ENCODE results near the gene ZNRF3.
A peak's percentile ranks its signal among the peaks of the same experiment; 100 is the strongest.
"Not testable (repeated sequence)": the region's sequence is repeated elsewhere in the genome, so short reads cannot be mapped to it uniquely, and the experiment has no call there.

Gene ZNRF3

DNA sequence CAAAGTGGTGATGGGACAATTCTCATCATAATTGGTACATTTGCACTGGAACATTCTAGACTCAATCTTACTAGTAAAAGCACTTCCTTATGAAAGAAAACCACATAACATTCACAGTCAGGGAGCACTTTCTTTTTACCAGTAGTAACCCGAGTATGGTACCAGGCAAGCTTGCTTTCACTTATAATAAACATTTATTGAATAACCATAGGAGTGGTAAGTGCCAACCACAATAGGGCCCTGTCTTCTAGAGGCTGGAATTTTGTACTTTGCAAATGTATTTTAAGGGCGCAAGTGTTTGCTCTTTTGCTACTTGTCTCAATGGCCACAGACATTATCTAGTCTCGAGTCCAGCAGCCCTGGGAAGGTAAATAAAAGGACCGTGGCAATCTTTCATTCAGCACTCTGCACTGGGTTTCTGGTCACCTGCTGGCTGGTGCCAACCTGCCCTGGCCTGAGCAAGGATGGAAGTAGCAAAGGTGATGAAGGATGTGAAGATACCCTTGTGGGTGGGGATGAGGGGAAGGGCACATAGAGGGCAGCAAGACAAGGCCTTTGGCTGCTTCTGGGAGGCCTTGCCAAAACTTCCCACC is 154.1 kb downstream of the ZNRF3 start:
- DNase-seq (ENCODE audit: low spot score), result no peak

DNA sequence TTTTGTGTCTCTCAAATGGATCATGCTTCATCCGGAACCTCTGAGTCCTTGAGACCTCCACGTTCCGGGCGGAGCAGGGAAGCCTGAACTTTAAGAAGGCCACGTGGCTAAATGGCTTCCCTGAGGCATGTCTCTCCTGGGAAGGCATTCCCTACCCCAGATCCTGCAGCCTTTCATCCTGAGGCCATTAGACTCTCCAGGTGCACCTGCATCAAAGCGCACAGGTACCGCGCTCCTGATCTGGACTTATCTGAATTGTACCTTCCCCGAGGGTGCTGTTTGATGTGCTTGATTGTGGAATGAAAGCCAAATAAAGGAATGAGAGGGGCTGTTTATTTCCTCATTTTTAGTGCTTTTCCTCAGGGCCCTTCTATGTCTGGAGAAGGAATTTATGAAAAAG is 155.8 kb downstream of the ZNRF3 start:
- no peak for DNase-seq (ENCODE audit: low spot score)

DNA sequence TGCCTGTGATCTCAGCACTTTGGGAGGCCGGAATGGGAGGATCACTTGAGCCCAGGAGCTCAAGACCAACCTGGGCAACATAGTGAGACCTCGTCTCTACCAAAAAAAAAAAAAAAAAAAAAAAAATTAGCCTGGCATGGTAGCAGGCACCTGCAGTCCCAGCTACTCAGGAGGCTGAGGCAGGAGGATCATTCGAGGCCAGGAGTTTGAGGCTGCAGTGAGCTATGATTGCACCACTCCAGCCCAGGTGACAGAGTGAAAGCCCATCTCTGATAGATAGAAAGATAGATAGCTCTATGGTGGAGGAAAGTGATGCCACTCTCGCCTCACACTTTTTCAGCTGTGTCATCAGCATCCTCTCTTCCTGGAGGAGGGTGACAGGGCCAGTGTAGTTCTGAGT is 156.3 kb downstream of the ZNRF3 start:
- not testable (repeated sequence) for DNase-seq (ENCODE audit: low spot score)

DNA sequence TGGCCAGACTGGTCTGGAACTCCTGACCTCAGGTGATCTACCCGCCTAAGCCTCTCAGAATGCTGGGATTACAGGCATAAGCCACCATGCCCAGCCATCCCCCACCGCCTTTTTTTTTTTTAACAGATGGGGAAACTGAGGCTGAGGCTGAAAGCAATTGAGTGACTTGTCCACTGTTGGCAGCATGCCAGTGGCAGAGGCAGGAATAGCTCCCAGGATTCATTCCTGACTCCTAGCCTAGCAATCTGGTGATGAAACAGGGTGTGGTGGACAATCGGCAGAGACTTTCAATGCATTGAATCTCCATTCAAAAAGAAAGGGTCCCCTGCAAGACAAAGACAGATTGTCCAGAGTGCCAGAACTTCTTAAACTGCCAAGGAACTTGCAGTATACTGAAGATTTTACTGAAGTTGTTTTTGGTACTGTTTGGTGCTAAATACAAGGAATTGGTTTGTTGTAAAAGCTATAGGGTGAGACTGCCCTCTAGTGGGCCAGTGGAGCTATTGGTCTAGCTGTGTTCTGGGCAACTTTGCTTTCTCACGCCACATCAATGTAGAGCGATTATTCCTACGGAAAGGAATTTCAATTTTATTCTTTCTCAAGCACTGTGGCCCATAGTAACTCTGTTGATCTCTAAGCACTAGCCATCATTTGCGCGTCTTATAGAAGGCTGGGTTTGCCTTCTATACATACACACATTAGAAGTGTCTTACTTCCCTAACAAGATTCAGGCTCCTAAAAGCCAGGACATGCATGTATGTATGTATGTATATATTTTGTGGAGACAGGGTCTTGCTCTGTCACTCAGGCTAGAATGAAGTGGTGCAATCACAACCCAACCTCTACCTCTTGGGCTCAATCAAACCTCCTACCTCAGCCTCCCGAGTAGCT is 157.3 kb downstream of the ZNRF3 start:
- peak; percentile 84 for DNase-seq (ENCODE audit: low spot score)

DNA sequence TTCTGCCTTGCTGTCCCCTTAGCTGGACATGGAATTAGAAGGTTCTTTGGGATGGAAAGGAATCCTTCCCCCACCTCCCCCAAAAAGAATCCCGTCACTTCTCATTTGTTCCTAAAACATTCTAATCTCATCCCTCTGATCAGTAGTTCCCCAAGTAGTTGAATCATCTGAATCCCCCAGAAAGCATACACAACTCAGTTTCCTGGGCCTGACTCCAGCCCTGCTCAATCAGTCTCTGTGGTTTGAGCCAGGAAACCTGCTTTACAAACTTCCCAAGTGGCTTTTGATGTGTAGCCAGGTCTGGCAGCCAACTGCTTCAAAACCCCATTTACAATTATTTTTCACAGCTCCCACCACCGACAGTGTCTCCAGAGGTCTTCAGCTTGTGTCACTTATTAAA is 158.0 kb downstream of the ZNRF3 start:
- DNase-seq (ENCODE audit: low spot score), result peak; percentile 25

DNA sequence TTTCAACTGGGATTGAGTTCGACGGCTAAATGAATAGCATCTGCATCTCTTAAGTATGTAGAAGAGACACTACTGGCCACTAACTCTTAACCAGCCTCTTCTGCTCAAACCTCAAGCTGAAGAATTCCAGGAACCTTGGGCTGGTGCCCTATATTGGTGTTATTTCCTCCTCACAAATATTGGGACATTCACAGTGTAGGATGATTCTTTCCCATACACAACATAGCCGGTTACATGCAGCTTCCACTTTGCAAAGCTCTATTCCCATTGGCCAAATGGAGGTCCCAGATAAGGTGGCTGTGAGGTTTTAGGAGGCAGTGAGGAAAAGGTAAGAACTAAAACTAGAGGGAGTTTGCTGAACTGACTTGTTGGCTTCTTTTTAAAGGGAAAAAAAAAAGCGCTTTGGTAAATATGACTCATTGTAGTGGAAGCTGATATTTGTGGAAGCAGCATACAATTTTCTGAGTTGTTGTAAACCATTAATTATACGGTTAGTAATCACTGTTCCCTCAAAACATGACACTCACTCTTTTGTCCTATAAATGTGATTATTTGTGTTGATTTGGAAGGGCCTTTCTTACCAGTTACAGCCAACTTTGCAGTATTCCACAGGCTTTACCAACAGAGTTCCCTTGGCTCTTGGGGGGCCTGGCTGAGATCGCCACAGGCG is 160.7 kb downstream of the ZNRF3 start:
- DNase-seq (ENCODE audit: low spot score), result peak; percentile 70

DNA sequence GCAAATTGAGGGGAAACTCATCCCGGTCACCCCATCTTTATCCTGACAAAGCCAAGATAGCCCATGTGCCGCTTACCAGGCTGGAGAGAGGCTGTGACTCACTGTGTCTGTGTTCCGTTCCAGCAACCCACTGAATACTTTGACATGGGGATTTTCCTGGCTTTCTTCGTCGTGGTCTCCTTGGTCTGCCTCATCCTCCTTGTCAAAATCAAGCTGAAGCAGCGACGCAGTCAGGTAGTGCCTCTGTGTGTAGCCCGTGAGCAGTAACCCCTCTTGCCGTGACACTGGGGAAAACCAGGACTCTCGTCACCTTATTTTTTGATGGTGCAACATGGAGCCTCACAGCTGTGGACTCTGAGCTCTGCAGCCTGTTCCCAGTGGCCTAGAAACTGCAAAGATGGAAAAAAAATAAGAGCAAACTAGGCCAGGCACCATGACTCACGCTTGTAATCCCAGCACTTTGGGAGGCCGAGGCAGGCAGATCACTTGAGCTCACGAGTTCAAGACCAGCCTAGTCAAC is 161.3 kb downstream of the ZNRF3 start:
- DNase-seq (ENCODE audit: low spot score), result peak; percentile 89

DNA sequence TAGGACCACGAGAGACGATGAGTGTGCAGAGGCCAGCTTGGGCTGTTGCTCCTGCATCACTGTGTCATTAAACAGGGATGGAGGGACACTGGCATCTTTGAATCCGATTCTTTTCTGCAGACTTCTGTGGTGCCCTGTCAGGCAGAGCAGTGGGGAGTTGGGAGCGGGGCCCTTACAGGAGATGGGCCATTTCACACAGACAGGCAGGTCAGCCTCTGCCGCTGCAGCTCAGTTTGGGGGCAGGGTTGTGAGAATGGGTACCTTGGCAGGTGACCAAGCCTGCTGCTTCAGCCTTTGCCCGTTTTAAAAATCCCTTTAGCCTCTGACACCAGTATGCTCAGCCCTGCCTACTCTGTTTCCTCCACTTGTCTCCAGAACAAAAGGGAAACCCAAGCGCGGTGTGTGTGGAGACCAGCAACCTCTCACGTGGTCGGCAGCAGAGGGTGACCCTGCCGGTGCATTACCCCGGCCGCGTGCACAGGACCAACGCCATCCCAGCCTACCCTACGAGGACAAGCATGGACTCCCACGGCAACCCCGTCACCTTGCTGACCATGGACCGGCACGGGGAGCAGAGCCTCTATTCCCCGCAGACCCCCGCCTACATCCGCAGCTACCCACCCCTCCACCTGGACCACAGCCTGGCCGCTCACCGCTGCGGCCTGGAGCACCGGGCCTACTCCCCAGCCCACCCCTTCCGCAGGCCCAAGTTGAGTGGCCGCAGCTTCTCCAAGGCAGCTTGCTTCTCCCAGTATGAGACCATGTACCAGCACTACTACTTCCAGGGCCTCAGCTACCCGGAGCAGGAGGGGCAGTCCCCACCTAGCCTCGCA is 165.7 kb downstream of the ZNRF3 start:
- DNase-seq (ENCODE audit: low spot score), result no peak

DNA sequence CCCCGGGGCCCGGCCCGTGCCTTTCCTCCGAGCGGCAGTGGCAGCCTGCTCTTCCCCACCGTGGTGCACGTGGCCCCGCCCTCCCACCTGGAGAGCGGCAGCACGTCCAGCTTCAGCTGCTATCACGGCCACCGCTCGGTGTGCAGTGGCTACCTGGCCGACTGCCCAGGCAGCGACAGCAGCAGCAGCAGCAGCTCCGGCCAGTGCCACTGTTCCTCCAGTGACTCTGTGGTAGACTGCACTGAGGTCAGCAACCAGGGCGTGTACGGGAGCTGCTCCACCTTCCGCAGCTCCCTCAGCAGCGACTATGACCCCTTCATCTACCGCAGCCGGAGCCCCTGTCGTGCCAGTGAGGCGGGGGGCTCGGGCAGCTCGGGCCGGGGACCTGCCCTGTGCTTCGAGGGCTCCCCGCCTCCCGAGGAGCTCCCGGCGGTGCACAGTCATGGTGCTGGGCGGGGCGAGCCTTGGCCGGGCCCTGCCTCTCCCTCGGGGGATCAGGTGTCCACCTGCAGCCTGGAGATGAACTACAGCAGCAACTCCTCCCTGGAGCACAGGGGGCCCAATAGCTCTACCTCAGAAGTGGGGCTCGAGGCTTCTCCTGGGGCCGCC is 166.4 kb downstream of the ZNRF3 start:
- no peak for DNase-seq (ENCODE audit: low spot score)

DNA sequence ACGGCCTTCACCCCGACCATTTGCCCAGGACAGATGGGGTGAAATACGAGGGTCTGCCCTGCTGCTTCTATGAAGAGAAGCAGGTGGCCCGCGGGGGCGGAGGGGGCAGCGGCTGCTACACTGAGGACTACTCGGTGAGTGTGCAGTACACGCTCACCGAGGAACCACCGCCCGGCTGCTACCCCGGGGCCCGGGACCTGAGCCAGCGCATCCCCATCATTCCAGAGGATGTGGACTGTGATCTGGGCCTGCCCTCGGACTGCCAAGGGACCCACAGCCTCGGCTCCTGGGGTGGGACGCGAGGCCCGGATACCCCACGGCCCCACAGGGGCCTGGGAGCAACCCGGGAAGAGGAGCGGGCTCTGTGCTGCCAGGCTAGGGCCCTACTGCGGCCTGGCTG is 167.1 kb downstream of the ZNRF3 start:
- DNase-seq (ENCODE audit: low spot score), result no peak

DNA sequence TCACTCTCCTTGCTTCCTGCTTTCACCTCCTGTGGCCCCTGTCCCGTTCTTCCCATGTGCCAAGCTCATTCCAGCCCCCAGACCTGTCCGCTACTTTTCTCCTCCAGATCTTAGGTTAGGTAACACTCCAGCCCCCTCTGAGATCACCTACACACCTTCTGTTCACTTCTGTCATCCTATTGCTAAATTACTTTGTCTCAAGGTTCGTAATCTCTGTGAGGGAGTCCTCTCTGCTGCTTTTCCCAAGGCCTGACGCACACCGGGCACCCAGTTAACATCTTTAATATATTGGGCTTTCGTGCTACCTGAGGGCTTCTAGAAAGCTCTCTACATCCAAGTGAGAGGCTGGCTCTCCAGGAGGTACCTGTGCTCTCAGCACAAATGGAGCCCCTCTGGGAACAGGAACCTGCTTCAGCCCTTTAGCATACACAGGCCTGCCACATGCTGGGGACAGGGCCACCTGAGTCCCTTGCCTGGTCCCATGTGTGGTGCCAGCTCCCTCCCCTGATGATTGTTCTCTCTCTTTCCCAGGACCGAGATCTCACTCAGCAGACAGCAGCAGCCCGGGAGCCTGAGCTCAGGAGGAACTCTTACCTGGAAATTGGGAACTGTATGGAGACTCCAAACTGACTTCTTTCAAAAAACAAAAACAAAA is 169.8 kb downstream of the ZNRF3 start:
- DNase-seq (ENCODE audit: low spot score), result no peak

DNA sequence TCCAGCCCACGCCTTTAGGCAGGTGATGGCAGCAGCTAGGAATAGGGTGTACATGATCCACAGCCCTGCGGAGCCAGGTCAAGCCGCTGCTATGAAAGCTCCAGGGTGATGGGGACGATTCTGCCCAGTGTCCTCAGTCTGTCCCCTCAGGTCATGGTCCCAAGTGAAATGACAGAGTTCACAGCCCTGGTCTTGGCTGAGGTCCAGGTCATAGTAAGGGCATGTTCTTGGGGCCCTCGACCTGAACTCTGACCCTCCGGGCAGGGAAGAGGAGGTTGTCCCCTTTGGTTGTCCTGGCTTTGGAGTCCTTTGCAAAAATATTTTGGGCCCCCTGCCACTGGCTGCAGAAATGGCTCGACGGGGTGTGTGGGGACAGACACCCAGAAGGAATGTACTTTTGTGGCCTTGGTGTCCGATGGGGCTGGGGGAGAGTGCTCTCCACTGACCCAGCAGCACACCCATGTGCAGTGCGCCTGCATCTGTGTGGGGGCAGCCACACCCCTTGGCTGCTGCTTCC is 170.9 kb downstream of the ZNRF3 start:
- no peak for DNase-seq (ENCODE audit: low spot score)

DNA sequence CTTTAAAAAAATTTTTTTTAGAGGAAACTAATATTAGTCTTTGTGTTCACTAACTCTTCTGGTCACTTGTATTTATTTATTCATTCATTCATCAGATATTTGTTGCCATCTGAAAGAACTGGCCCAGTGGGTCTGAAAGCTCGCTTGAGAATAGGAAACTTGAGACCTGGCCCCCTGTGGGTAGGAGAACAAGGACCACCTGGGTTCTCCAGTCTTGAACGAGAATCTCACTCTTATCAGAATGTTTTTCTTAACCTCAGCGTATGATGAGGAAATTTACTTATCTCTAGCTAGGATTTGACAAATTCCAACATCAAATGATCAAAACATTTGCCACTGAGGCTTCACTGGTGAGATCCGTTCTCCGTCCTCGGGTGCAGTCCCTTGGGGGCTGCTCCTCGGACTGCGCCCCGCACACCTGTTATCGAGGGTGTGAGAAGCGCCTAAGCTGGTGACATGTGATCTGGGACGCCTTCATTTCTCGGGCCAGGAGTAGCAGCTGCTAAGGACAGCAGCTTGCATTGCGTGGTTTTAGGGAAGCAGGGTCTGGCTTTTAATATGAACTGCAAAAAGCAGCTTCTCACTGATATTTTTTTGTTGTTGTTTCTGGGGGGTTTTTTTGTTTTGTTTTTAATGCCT is 171.9 kb downstream of the ZNRF3 start:
- no peak for DNase-seq (ENCODE audit: low spot score)

DNA sequence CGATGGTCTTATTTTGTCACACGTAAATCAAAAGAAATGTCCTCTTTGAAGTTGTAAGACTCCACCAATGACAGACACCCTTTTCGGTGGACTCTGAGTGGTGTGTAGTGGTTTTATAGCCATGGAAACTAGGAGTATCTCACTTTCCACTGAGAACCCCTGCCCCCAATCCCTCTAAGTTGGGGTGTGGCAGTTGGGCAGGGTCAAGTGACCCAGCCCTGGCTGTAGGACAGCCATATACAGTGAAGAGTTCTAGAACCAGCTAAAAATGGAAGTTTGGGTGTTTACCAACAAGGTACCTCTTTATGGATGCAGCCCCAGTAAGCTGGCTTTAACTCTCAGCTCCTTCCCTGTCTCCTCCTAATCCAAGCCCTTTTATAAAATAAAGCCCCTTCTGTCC is 173.1 kb downstream of the ZNRF3 start:
- DNase-seq (ENCODE audit: low spot score), result no peak

DNA sequence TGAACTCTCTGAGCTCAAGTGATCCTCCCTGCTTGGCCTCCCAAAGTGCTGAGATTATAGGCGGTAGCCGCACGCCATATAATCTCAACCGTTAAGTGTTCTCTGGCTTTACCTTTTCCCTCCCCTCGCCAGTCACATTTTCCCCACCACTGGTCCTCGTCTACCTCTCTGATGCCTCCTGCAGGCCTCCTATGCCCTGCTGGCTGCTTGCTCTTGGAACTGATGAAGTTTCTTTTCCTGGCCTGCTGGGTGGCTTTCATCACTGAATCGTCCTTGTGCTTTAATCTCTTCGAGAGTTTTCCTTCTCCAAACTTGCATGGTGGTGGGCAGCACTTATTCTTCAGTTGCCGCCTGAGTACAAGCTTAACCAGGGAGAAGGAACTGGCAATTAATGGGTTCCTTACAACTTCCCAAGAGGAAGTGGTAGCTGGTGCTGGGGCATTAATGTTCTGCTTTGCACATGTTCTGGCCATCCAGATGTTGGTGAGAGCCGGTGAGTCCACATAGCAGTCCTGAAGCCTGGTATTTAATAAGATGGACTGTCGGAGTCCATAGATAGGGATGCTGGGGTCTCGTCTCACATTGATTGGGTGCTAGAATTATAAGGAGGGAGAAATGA is 177.0 kb downstream of the ZNRF3 start:
- DNase-seq (ENCODE audit: low spot score), result no peak

DNA sequence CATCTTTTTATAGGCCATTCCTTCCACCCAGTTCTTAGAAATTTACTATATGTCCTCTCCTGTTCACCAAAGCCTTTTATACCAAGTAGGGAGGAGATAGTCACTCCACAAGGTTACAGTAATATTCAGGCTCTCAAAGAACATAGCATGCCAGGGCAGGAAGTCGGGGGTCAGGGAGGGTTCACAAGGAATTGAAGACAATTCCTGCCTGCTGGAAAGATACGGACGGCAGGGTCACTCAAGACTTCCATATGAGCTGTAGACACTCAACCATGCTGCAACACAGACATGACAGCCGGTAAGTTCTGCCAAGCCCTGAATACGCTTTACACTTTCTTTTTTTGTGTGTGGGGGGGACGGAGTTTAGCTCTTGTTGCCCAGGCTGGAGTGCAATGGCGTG is 177.6 kb downstream of the ZNRF3 start:
- DNase-seq (ENCODE audit: low spot score), result no peak

DNA sequence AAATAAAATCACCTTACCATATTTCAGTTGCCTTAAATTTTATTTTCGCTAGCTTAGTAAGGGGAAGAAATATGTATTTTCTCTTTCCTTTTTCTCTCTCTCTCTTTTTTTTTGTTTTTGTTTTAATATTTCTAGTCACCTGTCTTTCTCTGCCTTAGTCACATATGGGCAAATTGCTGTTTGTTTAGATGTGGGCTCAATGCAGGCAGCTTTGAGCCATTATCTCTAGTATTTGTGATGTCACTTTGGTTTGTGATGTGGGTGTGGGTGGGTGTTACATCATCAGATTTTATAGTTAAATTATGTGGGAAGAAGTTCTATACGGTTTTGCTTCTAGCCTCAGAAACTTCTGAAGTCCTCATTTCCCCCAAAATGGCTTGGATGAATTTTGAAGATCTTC is 178.4 kb downstream of the ZNRF3 start, which contains the start of gene C22orf31:
Gene C22orf31, minus strand, starts transcription at position 59 of the 400 bp plus-strand sequence. Its CDS starts 39 bp downstream, at position 20.
- DNase-seq (ENCODE audit: low spot score), result no peak

DNA sequence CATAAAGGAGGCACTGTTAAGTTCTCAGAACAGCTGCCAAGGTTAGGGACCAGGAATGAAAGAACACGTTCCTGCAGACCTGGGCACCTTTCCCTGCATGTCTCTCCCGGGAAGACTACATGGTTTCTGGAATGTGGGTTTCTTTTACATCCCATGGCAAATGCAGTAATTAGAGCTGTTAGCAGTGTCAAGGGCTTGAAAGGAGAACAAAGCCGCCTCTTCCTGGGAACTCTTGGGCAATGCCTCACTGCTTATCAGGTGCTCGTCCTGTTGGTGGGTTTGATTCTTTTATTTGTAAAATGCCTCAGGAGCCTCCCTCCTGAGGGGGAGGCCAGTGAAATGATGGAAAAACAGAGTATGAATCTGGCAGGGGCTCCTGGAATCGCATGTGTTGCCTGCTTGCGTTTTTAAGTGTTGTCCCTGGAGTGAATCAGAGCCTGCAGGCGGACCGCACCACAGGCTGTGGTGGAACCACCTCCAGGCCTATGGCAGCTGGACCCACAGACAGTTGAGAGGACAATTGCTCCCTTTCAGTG is 179.0 kb downstream of the ZNRF3 start:
- no peak for DNase-seq (ENCODE audit: low spot score)

DNA sequence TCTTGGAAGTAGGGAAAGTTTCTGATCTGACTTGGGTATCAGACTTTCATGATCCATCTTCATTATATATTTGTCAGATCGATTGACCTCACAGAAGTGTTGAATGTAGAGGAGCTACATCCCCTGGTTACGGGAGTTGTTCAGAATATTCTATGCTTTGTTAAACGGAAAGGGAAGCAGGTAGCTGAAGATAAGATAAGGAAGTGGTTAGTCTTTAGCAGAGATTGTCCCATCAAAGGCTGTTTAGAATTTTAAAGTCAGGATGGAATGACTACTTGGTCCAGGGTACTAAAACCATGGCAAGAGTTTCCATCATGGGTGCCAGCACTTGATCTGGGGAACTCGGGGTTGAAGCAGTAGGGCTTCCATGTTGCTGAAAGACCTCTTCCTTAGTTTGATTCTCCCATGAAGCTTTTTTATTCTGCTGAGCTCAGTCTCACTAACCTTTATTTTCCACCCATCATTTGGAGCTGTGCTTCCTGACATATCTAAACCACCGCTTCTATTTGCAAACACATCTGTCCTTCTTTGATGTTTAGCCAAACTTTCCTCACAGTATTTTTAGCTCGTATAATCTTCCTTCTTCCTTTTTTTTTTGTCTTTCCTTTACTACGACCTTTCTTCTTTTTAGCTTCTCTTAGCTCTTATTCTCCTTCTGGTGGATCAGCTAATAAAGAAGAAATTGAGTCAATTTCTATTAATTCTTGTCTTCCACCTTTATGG is 182.3 kb downstream of the ZNRF3 start:
- no peak for DNase-seq (ENCODE audit: low spot score)

All from kidney tubule cell (primary cell).